Astrocyte of the cerebellum (primary cell): ENCODE measurements around the gene NANOS1.
A peak's percentile ranks its signal among the peaks of the same experiment; 100 is the strongest.
"Not testable (repeated sequence)": the region's sequence is repeated elsewhere in the genome, so short reads cannot be mapped to it uniquely, and the experiment has no call there.

Source experiments
- DNase-seq: peaks from one replicate; pipeline ENCODE4 v3.0.0-alpha.2; 2011; ENCODE audit warnings: low read depth
- H3K4me3 ChIP-seq: 2 replicates; pipeline ENCODE4 v1.5.1; 2011; ENCODE audit warnings: mild to moderate bottlenecking, low read depth, low read length, moderate library complexity
- in situ Hi-C: cut with HindIII; loops from 2 replicates; pipeline ENCODE4 v1.10.0; 2017; ENCODE audit warnings: low sequenced_read_pairs
- TF ChIP-seq, protein P1 (sequence below): IDR thresholded peaks from 2 replicates; pipeline ENCODE4 v1.5.1; 2012; ENCODE audit warnings: low read length, low read depth, moderate library complexity, mild to moderate bottlenecking; ENCODE audit errors: missing control alignments

Gene NANOS1

DNA sequence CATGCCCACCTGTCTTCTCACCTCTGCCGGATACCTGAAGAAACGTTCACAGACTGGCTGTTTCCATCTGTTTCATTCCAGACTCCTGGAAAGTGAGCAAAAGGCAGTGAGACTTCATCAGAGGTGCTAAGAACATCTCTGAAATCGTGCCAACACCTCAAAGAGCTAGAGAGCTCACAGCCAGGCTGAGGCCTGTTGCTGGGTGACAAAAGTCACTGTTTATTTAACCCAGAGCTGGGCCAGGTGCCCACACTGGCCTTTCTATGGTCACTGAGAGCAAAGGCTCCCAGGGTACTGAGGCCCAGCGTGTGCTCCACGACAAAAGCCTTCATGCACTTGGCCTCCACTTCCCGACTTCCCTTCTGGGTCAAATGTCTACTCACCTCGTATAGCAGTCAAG is 3.7 kb upstream of the NANOS1 start:
- no peak overlapping the region for H3K4me3 ChIP-seq
- TF ChIP-seq, protein P1, sequence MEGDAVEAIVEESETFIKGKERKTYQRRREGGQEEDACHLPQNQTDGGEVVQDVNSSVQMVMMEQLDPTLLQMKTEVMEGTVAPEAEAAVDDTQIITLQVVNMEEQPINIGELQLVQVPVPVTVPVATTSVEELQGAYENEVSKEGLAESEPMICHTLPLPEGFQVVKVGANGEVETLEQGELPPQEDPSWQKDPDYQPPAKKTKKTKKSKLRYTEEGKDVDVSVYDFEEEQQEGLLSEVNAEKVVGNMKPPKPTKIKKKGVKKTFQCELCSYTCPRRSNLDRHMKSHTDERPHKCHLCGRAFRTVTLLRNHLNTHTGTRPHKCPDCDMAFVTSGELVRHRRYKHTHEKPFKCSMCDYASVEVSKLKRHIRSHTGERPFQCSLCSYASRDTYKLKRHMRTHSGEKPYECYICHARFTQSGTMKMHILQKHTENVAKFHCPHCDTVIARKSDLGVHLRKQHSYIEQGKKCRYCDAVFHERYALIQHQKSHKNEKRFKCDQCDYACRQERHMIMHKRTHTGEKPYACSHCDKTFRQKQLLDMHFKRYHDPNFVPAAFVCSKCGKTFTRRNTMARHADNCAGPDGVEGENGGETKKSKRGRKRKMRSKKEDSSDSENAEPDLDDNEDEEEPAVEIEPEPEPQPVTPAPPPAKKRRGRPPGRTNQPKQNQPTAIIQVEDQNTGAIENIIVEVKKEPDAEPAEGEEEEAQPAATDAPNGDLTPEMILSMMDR = no peak
- DNase-seq = no peak
- in situ Hi-C loops = no loop called here

DNA sequence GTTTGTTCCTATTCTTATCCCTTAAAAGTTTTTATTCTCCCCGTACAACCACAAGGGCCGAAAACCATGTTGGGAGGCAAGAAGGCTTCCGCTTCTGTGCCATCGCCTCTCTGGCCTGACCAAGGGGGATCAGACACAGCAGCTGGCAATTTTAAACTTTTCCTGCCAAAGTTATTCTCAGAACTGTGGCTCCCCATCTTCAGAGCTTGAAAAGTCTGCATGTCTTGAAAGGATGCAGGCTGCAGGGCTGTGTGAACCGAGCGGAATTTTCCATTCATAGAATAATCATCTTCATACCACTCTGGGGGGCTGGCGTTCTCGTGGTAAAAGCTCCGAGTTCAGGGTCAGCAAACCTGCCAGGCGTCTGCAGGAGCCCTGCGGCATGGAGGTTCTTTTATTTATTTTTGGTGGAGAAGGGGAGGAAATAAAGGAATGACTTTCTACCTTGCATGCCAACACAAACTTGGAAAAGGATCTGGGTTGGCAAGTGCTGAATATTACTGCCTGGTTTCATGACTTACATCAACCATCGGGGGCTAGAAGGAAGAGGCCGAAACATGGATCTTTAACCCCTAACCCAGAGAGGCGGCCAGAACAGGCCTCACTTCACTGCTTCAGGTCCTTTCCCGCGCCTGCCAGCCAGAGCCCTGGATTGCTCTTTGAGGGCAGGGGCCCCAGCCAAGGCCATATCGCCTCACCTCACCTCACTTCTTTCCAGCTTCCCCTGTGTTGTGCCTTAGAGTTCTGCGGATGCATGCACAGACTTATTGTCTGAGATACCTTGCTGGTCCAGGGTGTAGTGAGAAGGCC is 3.0 kb upstream of the NANOS1 start:
- TF ChIP-seq, protein P1 = no peak
- in situ Hi-C loops = no loop called here
- H3K4me3 ChIP-seq = no peak overlapping the region
- DNase-seq = peak; percentile 54

DNA sequence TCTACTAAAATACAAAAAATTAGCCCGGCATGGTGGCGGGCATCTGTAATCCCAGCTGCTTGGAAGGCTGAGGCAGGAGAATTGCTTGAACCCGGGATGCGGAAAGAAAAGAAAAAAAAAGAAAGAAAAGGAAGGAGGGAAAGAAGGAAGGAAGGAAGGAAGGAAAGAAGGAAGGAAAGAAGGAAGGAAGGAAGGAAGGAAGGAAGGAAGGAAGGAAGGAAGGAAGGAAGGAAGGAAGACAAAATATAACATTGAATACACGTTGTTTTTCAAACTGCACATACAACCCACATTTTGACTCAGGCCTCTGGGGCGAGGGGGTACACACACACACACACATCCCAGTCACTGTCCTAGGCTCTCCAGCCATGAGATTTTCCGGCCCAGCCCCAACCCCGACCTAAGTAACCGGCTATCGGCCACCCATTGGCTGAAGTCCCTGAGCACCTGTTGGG is 1.0 kb upstream of the NANOS1 start:
- H3K4me3 ChIP-seq, in situ Hi-C loops, DNase-seq: not testable (repeated sequence)

DNA sequence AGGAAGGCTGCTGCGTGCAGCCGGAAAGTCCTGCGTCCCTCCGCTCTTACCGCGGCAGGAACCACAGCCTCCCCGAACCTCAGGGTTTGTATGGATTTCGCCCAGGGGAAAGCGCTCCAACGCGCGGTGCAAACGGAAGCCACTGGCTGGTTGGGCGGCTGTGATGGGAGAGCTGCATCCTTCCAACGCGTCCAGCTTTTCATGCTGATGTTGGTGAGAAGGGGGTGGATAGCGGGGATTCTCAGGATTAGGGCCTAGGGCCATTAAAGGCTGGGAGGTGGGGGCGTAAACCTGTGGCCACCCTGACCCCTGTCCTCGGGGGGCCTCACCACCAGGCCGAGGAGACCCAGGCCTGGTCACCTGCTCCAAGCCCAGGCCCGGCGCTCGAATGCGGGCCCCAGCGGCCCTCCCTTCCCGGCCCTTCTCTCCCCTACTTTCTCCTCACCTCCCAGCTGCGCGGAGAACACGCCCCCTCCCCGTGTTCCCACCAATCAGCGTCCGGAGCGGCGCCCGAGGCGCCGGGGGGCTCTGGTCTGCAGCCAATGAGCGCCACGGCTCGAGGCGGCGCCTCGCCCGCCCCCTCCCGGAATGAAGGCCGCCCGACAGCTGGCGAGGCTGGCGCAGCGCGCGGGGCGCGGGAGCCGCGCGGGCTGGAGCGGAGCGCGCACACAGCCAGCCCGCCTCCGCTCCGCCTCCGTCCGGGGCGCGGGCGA is 458 bp upstream of the NANOS1 start:
- DNase-seq = peak; percentile 59
- H3K4me3 ChIP-seq = peak overlapping the region; percentile 11
- TF ChIP-seq, protein P1 = no peak
- in situ Hi-C loops = no loop called here

DNA sequence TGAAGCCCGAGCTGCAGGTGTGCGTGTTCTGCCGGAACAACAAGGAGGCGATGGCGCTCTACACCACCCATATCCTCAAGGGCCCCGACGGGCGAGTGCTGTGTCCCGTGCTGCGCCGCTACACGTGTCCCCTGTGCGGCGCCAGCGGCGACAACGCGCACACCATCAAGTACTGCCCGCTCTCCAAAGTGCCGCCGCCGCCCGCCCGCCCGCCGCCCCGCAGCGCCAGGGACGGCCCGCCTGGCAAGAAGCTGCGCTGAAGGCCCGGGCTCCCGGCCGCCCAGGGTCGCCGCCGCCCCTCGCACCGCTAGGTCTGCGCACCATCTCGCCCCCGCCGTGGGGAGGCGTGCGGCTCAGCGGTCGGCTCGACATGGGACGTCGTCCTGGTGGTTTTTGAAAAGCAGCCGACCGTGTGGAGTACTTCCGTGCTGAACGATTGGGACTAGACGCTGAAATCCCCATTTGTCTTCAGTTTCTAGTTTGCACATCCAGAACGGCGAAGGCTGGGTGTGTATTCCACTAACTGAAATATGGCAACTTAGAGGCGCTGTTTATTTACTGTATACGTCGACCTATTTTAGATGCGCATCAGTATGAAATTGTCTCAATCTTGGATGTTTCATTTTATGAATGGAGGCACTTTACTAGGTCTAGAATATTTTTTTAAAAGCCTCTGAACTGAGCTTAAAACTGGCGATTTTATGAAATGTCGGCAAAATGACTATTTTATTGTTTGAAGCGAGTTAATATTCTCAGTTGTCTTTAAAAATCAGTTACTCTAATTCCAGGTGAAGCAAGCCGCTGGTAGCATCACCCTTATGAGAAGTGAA is 1.1 kb downstream of the NANOS1 start:
- H3K4me3 ChIP-seq = peak overlapping the region; percentile 45
- in situ Hi-C loops = no loop called here
- DNase-seq = peak; percentile 13
- TF ChIP-seq, protein P1 = no peak

DNA sequence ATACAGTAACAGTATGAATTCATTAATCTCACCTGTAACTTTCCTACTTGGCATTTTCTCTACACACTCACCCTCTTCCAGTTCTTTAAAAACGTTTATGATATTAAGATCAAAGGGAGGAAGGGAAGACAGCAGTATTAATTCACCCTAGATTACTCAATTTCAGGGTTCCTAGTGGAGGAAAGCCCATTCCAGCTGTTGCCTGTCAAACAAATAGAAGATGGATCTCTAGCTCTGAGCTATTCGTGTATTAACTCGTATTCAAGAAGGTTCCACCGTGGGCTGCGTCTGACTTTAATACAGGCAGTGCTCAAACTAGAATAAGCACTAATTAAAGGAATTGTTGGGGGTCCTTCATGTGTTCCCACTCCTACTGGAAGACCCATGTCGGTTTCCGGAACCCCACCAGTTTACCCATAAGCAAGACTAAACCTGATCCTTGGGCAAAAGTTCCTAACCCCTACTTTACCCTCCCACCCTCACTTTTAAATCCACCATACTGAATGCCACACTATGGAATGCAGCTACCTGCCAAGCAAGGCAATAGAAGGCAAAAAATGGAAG is 2.1 kb downstream of the NANOS1 start:
- H3K4me3 ChIP-seq = peak overlapping the region; percentile 45
- in situ Hi-C loops = no loop called here
- DNase-seq = no peak
- TF ChIP-seq, protein P1 = no peak
